Stimulated activated CD4-positive, alpha-beta T cell treated with anti-CD3 and anti-CD28 coated beads, TNF-alpha, amount 100 ng/mL, for 1 hour (primary cell): ENCODE results near the gene ZSCAN25.
"Not testable (repeated sequence)": the region's sequence is repeated elsewhere in the genome, so short reads cannot be mapped to it uniquely, and the experiment has no call there.

Experiments
- DNase-seq, 3 donors: peaks; one replicate each; pipeline ENCODE4 v3.0.0-alpha.2; 2020; ENCODE audit warnings: low read depth in 3 of 3, low spot score in 1 of 3

Gene ZSCAN25

DNA sequence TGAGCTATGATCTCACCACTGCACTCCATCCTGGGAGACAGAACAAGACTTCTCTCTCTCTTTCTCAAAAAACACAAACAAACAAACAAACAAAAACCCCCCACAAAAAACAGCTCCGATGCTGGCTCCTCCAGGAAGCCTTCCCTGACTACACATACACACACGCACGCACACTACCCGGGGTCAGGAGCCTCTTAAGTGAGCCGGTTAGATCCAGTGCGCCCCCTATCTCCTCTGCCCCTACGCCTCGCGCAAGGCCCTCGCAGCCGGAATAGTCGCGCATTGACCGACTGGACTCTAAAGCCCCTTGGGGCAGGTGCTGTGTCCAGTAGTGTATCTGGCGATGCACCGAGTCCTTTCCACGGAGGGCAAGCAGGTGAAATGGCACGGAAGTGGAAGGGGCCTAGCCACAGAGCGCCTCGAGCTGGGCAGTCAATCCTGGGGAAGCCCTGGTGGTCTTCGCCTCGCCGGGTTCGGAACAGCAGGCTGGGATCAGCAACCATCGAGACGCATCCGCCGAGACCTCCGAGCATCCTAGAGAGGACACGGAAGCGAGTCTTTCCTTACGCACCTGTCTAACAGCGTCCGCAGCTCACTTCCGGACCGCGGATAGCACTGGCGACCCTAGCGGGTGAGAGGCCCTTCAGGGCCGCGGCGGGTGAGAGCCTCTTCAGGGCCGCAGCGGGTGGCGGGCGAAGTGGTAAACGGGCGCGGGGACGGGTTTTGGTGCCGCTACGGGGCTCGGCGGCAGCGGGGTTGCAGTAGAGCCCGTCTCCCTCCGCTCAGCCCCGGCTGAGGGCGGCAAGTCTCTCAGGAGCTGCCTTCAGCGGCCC is at the start of gene ZSCAN25:
Gene ZSCAN25, plus strand, starts transcription at position 588 of the 833 bp plus-strand sequence. CDS start 2,661 bp downstream, outside the sequence.
- DNase-seq: peak; percentile 69 to 73 (median 72)

- DNase-seq: not testable (repeated sequence)
Measured at GRCh38 chr7:99568770-99569169, 48.0 kb upstream of the ZSCAN25 start.

GRCh38 chr7:99571768-99572167 is 45.0 kb upstream of the ZSCAN25 start:
- DNase-seq: no peak

DNA sequence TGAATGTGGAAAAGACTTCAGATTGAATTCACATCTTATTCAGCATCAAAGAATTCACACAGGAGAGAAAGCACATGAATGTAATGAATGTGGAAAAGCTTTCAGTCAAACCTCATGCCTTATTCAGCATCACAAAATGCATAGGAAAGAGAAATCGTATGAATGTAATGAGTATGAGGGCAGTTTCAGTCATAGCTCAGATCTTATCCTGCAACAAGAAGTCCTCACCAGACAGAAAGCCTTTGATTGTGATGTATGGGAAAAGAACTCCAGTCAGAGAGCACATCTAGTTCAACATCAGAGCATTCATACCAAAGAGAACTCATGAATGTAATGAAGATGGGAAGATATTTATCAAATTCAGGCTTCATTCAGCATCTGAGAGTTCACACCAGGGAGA is 43.5 kb upstream of the ZSCAN25 start:
- DNase-seq: no peak

GRCh38 chr7:99576251-99576650 is 40.5 kb upstream of the ZSCAN25 start:
- no peak for DNase-seq

GRCh38 chr7:99579281-99579955 is 37.3 kb upstream of the ZSCAN25 start:
- no peak for DNase-seq

DNA sequence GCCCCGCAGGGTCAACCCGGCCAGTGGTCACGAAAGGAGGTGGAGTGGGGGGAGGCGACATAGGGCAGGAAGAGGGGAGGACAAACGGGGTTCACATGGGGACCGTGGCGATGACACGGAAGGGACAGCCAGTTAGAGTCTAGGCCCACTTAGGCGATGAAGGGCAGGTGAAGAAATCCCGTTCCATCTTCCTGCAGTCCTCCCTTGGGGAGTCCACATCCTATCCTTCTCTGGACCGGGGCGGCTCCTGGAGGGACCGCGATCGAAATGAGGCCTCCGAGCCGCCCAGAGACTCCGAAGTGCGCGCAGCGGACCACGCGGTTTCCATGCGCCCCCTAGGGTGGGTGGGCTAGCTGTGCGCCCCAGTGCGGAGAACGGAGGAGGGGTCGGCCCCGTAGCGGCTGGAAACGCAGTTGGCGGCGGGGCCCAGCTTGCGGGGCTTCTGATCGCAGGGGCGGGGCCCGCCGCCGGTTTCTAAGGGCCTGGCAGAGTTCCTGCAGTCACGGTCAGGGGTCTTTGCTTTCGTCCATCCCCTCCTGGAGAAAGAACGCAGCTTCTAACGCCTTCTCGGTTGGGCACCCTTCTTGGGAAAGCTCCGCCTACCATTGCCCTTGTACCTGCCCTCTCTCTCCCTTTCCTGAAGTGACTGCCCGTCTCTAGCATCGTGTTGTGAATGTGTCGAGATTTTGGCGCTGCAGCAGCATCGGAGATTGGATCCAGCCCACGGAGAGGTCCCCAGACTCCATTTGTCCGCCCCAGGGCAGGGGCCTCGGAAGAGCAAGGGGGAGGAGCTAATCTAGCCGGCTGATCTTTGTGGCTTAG is 36.6 kb upstream of the ZSCAN25 start:
- peak in 2 of 3 donors; percentile 43 to 47 for DNase-seq

DNA sequence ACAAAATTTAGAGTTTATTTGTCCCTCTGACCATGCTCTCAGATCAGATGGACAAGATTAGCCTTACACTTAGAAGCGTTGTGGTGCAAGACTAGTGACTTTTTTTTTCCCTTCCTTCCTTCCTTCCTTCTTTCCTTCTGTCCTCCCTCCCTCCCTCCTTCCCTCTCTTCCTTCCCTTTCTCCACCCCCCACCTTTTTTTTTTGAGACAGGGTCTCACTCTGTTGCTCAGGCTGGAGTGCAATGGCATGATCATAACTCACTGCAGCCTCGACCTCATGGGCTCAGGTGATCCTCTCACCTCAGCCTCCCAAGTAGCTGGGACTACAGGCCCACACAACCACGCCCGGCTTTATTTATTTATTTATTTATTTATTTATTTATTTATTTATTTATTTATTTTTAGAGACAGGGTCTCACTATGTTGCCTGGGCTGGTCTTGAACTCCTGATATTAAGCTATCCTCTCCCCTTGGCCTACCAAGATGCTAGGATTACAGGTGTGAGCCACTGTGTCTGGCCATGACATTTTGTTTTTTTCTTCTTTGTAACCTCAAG is 35.9 kb upstream of the ZSCAN25 start:
- DNase-seq: not testable (repeated sequence)

- DNase-seq: no peak
Measured at GRCh38 chr7:99588868-99589267, 27.9 kb upstream of the ZSCAN25 start.

GRCh38 chr7:99594948-99595745 is 21.6 kb upstream of the ZSCAN25 start:
- DNase-seq: no peak

DNA sequence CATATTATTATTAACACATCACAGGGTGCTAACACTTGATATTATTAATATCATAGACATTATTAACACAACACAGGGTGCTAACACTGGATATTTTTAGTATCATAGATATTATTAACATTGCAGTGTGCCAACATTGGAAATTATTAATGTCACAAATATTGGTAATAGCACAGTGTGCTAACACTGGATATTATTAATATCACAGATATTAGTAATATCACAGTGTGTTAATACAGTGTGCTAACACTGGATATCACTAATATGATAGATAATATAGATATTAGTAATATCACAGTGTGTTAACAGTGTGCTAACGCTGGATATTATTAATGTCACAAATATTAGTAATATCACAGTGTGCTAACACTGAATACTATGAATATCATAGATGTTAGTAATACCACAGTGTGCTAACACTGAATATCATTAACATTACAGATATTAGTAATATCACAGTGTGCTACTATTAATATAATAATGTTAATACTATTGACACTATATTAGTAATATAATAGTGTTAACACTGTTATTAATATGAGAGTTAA is 20.3 kb upstream of the ZSCAN25 start:
- no peak for DNase-seq

DNA sequence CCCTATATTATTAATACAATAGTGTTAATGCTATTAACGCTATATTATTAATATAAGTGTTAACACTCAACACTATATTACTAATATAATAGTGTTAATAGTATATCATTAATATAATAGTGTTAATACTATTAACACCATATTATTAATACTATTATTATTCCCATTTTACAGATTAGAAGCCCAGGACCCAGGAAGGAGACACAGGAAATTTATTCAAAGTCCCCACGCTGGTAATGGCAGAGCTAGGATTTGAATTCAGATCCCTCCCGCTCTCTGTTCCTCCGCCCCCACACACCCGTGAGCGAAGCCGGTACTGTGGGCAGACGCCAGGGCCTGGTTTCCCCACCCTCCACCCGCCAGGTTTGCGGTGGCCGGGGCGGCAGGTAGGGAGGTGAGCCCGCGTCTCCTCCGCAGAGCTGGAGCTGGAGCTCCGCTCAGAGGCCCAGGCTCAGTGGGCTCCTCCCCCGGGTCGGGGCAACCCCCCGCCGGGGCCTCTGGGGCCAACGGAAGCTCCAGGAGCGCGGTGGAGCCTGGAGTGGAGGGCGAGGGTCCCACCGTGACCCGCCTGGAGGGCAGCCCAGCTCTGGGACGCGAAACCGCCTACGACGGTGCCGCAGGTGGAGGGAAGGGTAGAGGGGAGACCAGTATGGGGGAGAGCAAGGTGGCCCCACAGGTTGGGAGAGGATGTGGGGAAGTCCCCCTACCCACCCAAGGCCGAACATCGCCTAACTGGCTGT is 18.8 kb upstream of the ZSCAN25 start, which contains the start of gene TMEM225B:
Gene TMEM225B, plus strand, starts transcription at position 506 of the 740 bp plus-strand sequence. CDS start 6,122 bp downstream, outside the sequence.
- no peak for DNase-seq

DNA sequence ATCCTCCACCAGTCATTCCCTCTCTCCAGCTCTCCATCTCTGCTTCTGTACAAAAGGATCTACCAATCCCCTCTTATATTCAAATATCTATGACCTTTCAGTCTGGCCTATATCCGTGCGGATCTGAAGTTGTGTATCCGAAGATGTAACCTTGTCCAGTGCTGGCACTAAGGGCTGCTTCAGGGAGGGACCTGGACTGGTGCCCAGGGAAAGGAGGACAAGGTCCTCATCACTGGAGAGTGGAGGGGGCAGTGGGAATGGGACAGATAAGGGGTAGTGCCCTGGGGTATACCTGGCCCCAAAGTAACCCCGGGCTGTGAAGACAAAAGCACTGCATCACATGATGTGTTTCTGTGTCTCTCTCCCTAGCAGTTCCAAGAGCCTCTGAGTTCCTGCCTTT is 16.9 kb upstream of the ZSCAN25 start:
- DNase-seq: no peak

DNA sequence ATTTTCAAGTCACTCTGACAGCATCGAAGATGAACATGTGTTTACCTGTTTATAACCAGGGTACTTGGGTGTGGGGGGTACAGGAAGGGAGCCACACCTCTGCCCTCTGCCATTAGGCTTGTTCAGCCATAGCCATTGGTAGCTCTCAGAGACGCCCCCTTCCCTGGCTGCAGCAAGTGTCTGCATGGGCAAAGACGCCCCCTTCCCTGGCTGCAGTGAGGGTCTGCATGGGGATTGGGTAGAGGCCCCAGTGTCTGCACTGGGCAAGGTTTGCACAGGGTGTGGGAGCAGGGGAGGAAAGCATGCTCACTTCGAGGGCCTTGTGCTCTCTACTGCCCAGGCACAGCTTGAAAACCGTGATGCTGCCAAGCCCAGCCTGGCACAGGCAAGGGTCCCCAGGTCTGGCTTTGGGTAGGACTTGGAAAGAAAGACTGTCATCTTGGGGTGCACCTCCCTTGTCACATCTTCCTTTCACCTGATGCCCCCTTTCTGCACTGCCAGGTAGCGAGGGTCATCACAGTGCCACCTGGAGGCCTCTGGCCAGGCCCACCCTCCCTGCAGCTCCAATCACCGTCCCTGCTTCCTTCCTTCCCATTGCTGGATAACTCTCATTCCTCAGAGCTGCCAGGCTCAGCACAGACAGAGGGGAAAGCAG is 15.0 kb upstream of the ZSCAN25 start:
- no peak for DNase-seq

DNA sequence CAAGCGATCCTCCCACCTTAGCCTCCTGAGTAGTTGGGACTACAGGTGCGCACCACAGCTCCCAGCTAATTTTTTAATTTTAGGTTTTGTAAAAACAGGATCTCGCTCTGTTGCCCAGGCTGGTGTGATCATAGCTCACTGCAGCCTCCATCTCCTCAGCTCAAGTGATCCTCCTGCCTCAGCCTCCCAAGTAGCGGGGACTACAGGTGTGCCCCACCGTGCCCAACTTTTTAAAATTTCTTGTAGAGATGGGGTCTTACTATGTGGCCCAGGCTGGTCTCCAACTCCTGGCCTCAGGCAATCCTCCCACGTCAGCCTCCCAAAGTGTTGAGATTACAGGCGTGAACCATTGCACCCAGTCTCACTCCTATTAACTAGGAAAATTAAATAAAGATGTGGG is 11.2 kb upstream of the ZSCAN25 start:
- DNase-seq: no peak

DNA sequence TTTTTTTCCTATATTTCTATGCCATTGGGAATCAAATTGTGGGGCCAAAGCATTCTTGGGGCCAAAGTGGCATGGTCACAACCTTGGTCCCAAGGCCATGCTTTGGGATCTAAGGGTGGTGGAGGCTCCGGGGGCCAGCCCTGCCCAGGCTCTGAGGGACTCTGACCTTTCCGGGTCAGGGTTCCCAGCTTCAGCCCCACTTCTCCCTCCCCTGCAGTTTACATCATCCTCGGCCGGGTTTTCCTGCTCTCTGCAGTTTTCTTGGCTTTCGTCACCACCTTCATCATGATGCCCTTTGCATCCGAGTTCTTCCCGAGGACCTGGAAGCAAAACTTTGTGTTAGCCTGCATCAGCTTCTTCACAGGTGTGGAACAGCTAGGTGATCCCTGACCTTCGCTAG is 10.2 kb upstream of the ZSCAN25 start:
- DNase-seq: no peak

DNA sequence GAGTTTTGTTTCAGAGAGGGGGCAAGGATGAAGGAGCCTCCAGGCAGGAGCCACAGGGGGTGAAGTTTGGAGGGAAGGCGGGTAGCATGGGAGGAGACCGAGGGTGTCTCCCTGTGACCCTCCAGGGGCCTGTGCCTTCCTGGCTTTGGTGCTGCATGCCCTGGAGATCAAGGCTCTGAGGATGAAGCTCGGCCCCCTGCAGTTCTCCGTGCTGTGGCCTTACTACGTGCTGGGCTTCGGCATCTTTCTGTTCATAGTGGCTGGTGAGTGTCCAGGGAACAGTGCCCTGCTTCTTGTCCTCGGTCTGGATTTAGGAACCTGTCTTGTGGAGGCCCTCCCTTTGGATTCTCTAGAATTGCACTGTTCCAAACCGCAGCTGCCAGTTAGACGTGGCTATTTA is 9.2 kb upstream of the ZSCAN25 start:
- no peak for DNase-seq

DNA sequence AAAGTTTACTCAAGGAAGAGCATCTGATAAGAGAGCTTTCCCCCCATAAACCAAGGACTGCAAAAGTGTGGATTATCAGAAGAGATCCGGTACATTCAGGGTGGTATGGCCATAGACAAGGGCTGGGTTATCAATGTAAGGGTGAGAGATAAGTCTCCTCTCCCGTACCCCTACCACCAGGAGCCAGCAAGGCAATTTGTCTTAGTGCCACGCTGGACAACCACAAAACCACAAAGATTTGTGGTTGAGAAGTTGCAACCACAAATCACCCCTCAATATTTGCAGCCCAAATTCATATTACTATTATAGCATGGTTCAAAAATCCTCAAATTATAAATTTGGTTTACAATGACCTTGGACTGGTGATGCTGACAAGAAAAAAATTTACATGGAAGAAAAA is 2.3 kb upstream of the ZSCAN25 start:
- DNase-seq: no peak

GRCh38 chr7:99615989-99616358 is 772 bp upstream of the ZSCAN25 start:
- DNase-seq: no peak
